Endothelial cell (in vitro differentiated cells): ENCODE results near the gene NEK4. TPM values are rescaled to one million over a fixed set of nuclear protein-coding genes. Genes with fewer than 3 reads are reported as not detected.

Experiments
- DNase-seq: peaks from one replicate; pipeline ENCODE4 v3.0.0; 2021; ENCODE audit warnings: low spot score
- H3K27ac Mint-ChIP-seq: one replicate; pipeline ENCODE4 v1.8.0; 2021; ENCODE audit warnings: mixed read lengths, inconsistent platforms; ENCODE audit not compliant: unreplicated experiment
- H3K27me3 Mint-ChIP-seq: one replicate; pipeline ENCODE4 v1.8.0; 2021; ENCODE audit warnings: mild to moderate bottlenecking, moderate library complexity, mixed read lengths, inconsistent platforms; ENCODE audit not compliant: unreplicated experiment
- H3K36me3 Mint-ChIP-seq: one replicate; pipeline ENCODE4 v1.8.0; 2021; ENCODE audit warnings: mild to moderate bottlenecking, low read depth, mixed read lengths, inconsistent platforms; ENCODE audit not compliant: unreplicated experiment
- H3K4me1 Mint-ChIP-seq: one replicate; pipeline ENCODE4 v1.8.0; 2021; ENCODE audit warnings: mild to moderate bottlenecking, mixed read lengths, inconsistent platforms; ENCODE audit not compliant: unreplicated experiment
- H3K4me3 Mint-ChIP-seq: one replicate; pipeline ENCODE4 v1.8.0; 2021; ENCODE audit warnings: mild to moderate bottlenecking, mixed read lengths, inconsistent platforms; ENCODE audit not compliant: unreplicated experiment
- H3K9me3 Mint-ChIP-seq: one replicate; pipeline ENCODE4 v1.8.0; 2021; ENCODE audit warnings: mixed read lengths, inconsistent platforms; ENCODE audit not compliant: unreplicated experiment
- total RNA-seq: library from RNA; stranded (reverse); fragmentation: NEBNext Ultra II Directional; extraction: Animal tissue kit (Norgen Biotek cat#: 25700); gene quantifications from one replicate; pipeline ENCODE4 v1.2.1, GENCODE V29; 2021; ENCODE audit not compliant: unreplicated experiment
- TF ChIP-seq, protein P1 (sequence below): fragments of 200-600 bp; sonication (generic); IDR thresholded peaks from one replicate; pipeline ENCODE4 v1.5.0; 2021; ENCODE audit warnings: antibody characterized with exemption; ENCODE audit not compliant: unreplicated experiment

NEK4 gene
- total RNA-seq, 1 donor from 2014 or later = 16.9 TPM

DNA sequence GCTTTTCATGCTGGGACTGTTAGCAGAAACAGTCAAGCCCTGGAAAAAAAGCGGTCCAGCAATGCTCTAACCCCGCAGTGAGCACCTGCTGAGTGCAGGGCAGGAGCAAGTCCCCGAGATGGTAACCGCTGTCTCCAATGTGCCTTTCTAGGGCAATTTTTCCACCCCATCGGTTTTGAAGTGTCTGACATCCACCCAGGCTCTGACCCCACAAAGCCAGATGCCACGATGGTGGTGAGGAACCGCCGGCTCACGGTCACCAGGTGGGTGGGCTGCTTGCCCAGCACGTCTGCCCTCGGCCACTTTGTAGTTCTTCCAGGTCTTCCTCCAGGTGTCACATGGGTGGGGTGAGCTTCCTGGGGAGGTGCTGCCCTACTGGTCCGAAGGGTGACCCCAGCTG, 20.6 kb upstream of the NEK4 start:
- no peak for DNase-seq
- Mint-ChIP-seq H3K27ac (no peak overlapping the region), H3K4me1 (peaks cover 7% of the 10 kb centered on the region), H3K4me3 (no peak overlapping the region), H3K36me3 (no peaks in the 10 kb centered on the region), H3K27me3 (peaks cover 6% of the 10 kb centered on the region), H3K9me3 (no peaks in the 10 kb centered on the region)
- TF ChIP-seq, protein P1, sequence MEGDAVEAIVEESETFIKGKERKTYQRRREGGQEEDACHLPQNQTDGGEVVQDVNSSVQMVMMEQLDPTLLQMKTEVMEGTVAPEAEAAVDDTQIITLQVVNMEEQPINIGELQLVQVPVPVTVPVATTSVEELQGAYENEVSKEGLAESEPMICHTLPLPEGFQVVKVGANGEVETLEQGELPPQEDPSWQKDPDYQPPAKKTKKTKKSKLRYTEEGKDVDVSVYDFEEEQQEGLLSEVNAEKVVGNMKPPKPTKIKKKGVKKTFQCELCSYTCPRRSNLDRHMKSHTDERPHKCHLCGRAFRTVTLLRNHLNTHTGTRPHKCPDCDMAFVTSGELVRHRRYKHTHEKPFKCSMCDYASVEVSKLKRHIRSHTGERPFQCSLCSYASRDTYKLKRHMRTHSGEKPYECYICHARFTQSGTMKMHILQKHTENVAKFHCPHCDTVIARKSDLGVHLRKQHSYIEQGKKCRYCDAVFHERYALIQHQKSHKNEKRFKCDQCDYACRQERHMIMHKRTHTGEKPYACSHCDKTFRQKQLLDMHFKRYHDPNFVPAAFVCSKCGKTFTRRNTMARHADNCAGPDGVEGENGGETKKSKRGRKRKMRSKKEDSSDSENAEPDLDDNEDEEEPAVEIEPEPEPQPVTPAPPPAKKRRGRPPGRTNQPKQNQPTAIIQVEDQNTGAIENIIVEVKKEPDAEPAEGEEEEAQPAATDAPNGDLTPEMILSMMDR = no peak

DNA sequence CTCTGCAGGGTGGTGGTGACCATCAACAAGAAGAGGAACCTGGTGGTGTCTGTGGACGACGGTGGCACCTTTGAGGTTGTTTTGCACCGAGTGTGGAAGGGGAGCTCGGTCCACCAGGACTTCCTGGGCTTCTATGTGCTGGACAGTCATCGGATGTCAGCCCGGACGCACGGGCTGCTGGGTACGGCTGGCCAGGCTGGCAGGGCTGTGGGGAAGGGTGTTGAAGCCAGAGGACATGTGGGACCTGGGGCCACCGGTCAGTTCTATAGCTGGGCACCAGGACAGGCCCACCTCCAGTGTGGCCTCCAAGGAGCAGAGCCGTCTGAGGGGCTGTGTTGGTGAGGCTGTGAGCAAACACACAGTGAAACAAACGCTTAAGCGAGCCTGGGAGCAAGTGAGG, 20.0 kb upstream of the NEK4 start:
- peaks cover 6% of the 10 kb centered on the region for H3K27me3 Mint-ChIP-seq
- no peak overlapping the region for H3K4me3 Mint-ChIP-seq
- H3K9me3 Mint-ChIP-seq = no peaks in the 10 kb centered on the region
- no peaks in the 10 kb centered on the region for H3K36me3 Mint-ChIP-seq
- H3K27ac Mint-ChIP-seq = no peak overlapping the region
- H3K4me1 Mint-ChIP-seq = peaks cover 3% of the 10 kb centered on the region
- TF ChIP-seq, protein P1 = no peak
- DNase-seq = no peak

DNA sequence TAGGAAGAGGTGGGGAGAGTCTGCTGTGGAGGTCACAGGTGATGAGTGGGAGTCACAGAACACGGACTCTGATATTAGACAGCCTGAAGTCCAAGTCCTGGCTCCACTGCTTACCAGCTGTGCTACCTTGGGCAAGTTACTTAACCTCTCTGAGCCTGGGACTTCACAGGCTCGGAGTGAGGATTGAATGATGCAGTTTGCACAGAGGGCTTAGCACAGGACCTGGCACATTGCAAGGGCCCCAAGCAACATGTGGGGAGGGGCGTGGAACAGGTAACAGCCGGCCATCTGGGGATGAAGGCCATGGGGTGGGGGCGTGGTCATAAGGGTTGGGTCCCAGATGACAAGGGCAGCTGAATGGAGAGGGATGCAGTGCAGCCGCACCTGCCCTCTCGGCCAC, 19.6 kb upstream of the NEK4 start:
- peaks cover 2% of the 10 kb centered on the region for H3K4me1 Mint-ChIP-seq
- H3K4me3 Mint-ChIP-seq = no peak overlapping the region
- peaks cover 6% of the 10 kb centered on the region for H3K27me3 Mint-ChIP-seq
- TF ChIP-seq, protein P1 = no peak
- H3K27ac Mint-ChIP-seq = no peak overlapping the region
- H3K9me3 Mint-ChIP-seq = no peaks in the 10 kb centered on the region
- DNase-seq = no peak
- H3K36me3 Mint-ChIP-seq = no peaks in the 10 kb centered on the region

DNA sequence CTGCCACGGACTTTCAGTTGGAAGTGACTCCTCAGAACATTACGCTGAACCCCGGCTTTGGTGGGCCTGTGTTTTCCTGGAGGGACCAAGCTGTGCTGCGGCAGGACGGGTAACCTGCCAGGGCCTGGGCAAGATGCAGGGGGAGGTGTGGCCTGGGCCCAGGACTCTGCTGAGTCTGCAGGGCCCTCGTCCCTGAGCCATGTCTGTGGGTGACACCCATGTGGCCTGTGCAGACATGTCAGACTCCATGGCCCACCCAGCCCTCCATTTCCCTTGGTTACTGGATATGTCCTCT, 19.0 kb upstream of the NEK4 start:
- Mint-ChIP-seq H3K27ac (no peak overlapping the region), H3K4me3 (no peak overlapping the region), H3K9me3 (no peaks in the 10 kb centered on the region), H3K27me3 (peaks cover 6% of the 10 kb centered on the region), H3K36me3 (no peaks in the 10 kb centered on the region), H3K4me1 (peaks cover 2% of the 10 kb centered on the region)
- DNase-seq = no peak
- TF ChIP-seq, protein P1 = no peak

DNA sequence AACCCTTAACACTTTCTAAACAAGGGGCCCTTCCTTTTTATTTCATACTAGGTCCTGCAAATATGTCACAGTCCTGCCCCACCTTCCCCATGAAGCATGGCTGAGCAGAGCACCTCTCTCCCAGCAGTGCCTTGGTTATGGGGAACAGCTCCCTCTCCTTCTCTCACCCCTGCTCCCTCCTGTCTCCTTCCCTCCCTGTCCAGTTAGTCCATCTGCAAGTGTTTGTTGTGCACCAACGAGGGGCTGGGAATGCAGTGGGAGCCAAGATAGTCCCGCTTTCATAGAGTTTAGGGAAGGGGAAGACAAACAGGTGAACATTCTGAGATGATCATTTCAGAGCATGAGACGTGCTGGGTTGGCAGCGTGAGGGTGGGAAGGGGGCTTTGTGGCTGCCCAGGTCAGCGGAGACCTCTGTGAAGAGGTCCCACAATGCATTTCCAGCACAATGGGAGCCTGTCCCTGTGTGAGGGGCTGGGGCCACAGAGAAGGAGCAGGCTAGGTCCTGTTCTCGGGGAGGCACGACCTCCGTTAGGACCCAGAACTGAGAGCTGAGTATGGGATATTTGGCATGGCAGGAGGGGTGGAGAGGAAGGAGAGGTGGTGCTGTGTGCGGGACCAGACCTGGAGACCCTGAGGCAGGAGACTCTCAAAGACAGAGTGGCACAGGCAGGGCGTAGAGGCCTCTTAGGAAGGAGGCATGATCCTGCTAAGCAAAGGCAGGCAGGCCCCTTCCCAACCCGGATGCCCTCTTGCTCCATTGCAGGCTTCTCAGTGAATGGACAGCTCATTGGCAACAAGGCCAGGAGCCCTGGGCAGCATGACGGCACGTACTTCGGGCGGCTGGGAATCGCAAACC, 18.4 kb upstream of the NEK4 start:
- no peaks in the 10 kb centered on the region for H3K36me3 Mint-ChIP-seq
- no peak overlapping the region for H3K4me3 Mint-ChIP-seq
- no peak for DNase-seq
- H3K9me3 Mint-ChIP-seq = no peaks in the 10 kb centered on the region
- H3K27ac Mint-ChIP-seq = no peak overlapping the region
- TF ChIP-seq, protein P1 = no peak
- H3K27me3 Mint-ChIP-seq = peaks cover 6% of the 10 kb centered on the region
- peaks cover 2% of the 10 kb centered on the region for H3K4me1 Mint-ChIP-seq
